GM21737 (cell line): ENCODE results near the gene DMD.
"Not testable (repeated sequence)": the region's sequence is repeated elsewhere in the genome, so short reads cannot be mapped to it uniquely, and the experiment has no call there.

Experiments
- ATAC-seq: cut with Tn5 transposase; IDR thresholded peaks from one replicate; pipeline ENCODE4 v1.9.1; 2021; ENCODE audit warnings: mild to moderate bottlenecking, moderate library complexity; ENCODE audit not compliant: unreplicated experiment

Gene DMD

DNA sequence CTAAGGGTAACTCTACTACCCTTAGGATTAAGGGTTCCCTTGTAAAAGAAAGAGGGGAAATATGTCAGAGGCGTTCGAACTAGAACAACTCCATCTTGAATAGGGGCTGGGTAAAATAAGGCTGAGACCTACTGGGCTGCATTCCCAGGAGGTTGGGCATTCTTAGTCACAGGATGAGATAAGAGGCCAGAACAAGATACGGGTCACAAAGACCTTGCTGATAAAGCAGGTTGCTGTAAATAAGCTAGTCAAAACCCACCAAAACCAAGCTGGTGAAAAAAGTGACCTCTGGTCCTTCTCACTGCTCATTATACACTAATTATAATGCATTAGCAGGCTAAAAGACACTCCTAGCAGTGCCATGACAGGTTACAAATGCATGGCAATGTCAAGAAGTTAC, 922.0 kb downstream of the DMD start:
- no peak for ATAC-seq

DNA sequence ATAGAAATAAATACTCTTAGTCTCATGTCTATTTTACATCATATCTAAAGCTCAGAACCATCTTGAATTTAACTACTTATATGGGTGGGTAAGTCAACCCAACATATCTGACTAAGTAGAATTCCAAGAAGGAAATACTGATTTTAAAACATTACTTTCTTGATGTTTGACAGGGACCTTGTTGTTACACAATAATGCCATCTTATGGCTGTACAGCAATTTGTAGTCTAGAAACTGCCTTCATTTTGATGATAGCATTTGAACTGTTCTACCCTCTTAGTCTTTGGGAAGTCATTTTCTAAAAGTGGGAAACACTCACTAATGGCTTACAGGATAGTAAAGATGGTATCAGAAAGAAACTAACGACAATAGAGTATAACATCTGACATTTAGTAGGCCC, 929.5 kb downstream of the DMD start:
- no peak for ATAC-seq

DNA sequence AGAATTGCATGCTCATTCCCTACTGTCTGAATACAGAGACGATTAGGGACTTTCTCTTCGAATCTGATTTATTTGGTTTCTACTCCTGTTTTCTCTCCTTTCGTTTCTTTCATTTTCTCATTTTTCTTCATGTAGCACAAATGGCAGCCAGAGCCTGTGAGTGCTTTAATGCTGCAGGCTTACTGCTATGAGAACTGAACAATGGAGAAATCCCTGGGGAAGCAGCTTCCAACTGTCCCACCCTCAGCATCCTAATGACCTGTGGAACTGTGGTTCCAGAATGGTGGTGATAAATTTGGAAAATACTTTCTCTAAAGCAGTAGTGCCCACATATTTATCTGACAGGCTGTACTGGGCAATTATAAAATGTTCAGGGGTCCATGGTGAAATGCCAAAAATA, 930.4 kb downstream of the DMD start:
- ATAC-seq: no peak

DNA sequence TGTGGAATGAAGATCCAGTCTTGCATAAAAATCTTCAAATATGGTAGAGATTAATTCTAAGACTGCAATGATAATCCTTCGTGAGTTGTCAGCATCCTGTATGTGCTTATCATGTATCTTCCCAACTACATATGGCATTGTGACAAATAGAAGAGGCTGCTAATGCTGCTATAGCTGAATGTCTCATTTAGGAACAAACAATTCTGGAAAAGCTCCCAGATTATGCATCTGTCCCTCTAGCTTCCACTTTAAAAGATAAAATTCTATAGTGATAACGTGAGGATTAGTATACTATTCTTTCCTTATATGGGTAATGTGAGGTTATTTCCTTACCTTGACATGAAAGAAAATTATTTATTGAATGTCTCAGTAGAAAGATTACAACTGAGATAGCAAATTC, 930.9 kb downstream of the DMD start:
- no peak for ATAC-seq

DNA sequence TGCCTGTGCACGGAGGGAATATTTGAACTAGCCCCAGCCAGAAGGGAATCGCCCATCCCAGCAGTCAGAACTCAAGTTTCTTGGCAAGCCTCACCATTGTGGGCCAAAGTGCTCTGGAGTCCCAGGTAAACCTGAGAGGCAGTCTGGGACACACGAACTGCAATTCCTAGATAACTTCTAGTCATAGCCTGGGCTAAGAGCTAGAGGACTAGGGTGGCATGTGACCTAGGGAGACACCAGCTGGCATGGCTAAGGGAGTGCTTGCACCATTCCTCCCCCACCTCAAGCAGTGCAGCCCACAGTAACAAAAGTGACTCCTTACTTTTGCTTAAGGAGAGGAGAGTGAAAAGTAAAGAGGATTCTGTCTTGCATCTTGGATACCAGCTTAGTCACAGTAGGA, 935.2 kb downstream of the DMD start:
- ATAC-seq: no peak

DNA sequence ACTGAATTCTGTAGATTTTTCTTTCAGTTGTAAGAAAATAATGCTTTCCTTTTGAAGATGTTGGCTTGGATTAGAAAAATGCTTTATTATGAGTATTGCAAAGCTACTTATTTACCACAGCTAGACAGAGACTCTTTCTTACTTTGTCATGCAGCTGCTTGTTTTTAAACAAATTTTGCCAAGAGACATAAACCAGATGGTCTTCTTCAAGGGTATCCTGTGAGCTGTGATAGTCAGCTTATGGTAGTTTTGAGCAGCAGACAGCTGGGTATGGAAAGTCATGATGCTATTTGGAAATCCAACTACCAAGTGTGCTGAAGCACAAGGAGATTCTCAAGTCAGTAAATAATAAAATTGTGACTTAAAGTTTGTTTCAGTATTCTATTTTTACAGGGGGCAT, 941.5 kb downstream of the DMD start:
- no peak for ATAC-seq

DNA sequence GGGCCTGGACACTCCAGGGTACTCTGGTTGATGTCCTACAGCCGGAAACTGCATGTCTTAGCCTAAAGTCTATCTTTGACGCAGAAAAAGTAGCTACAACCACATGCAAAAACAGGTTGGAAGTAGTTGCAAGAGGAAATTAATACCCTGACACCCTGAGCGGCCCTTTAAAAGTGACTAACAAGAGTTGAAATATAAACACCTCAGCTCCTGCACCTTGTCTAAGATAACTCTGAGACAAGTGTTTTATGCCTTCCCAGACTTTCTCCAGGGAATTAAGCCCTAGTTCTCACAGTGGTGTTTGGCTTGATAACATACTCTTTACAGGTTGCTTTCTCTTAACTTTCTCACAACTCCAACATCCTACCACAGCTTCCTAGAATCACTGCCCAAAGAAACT, 943.1 kb downstream of the DMD start:
- no peak for ATAC-seq

DNA sequence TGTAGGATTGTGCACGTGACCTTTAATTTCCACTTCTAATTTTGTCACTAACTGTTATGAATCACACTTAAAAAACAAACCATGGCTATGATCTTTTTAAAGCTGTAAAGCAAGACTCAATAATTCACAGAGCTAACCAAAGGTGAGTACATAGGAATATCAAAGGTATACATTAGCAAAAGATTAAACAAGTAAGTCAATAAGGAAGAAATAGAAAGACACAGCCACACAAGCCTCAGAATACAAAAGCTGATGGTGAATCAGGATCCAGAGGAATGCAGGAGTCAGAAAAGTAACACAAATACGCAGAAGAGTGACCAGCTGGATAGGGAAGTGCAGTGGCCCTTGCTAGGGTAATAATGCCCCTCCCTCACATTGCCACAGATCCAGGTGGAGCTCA, 943.6 kb downstream of the DMD start:
- ATAC-seq: no peak

DNA sequence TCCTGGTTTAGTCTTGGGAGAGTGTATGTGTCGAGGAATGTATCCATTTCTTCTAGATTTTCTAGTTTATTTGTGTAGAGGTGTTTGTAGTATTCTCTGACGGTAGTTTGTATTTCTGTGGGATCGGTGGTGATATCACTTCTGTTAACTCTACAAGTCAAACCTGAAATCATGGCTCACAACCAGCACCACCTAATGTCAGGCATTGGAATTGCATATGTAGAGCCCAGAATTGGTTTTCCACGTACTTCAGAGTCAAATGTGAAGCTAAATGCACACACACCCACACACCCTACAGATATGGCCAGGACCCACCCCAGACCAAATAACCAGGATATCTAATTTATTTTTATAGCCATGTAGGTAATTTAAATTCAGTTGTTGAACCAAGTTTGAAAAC, 964.7 kb downstream of the DMD start:
- ATAC-seq: not testable (repeated sequence)

DNA sequence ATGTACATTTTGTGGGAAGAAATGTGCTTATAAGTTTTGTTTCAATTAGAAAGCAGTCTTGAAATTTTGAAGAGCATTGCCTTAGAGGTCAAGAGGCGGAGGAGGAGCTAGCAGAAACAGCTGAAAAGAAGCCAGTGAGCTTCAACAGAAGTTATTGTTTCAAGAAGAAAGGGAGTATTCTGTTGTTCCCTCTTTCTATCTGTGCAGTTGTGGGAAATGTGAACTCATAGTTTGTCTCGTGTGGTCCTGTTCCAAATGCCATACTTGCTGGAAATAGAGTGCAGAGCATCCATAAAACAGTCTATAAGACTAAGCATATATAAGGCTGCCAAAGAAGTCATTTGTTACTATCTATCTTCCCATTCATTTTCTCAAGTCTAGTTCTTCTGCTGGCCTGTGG, 1015.7 kb downstream of the DMD start:
- ATAC-seq: no peak

DNA sequence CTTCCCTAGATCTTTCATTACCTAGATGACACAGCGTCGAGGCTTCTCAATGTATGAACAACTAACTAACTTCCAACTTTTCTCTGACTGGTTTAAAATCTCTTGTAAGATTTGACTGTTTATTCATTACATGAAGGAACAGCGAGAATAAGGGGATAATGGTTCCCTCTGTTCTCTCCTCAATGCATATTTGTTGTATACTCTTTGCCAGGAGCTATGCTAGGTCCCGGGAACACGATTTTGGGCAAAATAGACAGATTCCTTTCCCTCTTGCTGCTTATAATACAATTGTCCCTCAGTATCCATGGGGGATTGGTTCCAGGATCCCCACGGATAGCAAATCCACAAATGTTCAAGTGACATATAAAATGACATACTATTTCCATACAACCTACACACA, 1020.0 kb downstream of the DMD start:
- ATAC-seq: no peak

DNA sequence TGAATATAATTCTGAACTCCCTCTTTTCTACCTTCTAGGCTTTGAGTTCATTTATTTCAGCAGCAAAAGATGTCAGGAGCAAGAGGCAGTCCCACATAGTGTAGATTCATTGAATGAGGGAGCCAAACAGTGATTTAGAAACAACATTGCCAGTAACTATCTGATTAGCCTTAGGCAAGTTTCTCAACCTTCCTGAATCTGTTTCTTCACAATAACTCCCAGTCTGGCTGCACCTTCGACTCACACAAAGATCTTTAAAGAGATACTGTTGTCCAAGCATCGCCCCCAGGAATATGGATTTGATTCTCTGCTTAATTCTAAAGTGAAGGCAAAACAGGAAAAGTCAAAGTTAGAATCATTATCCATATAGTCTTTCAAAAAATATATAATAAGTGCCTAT, 1026.2 kb downstream of the DMD start:
- no peak for ATAC-seq

DNA sequence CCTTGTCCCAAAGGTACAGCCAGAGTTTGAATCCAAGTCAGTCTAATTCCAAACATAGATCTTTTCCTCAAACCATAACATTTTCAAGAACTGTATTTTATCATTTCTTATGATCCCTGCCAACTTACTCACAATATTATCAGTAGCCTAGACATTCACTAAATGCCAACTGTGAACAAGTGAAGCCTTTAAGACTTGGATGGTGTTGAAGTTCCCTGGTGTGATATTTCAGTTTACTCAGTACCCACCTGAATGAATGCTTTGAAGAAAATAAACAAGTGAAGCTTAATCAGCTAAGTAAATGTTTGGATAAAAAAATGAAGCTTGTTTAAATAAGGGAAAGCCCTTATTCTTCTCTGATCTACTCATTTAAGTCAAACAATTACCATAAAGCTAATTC, 1028.3 kb downstream of the DMD start:
- no peak for ATAC-seq

DNA sequence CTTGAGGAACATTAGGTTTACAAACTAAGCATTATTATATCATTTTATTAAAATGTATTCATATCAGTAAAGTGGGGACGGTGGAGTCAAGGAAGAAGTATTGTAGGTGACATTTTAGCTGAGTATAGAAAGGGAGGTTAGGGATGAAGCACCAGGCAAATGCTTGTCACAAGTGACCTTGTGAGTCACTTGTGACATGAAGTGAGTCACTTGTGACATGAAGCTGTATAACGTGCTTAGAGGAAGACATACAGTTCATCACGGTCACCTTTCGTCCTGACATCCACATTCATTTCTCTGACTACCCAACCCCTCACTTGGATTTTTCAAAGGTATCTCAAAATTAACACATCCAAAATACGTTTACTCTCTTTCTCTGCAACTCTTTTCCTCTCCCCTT, 1034.8 kb downstream of the DMD start:
- ATAC-seq: no peak

DNA sequence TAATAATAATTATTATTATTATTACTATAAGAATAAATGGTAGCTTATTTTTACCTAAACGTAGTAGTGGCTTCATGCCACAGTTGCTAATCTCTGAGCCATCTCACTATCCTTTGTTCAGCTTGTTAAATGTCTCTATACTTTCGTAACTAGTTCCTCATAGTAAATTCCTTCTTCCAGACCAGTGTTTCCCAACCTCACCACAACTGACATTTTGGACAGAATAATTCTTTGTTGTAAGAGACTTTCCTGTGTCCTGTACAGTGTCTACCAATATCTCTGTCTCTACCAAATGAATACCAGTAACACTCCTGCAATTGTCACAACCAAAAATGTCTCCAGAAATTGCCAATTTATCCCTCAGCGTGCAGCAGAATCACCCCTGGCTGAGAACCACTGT, 1040.9 kb downstream of the DMD start:
- no peak for ATAC-seq

DNA sequence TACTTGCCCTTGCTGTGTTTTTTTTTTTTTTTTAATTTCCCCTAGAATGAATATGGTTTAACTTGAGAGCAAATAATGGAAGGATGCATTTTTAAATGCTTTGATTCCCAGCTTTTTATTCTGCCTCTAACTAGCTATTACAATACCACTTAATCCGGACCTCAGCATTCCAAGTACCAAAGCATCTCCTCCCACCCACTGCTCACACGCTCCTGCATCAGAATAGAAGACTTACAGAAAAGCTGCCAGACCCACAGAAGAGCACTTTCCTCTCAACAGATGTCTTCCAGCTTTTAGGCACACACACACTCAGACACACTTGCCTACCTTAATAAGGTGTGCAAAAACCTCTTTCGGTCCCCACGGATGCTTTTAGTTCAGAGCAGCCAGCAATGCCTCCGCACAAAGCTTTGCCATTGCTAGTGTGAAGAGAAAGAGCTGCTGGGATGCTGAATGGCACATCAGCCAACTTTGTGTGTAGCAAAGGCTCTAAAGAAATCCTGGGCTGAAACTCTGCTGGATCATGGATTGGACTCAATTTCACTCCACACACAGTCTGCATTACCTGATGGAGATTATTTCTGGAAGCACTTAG, 1056.2 kb downstream of the DMD start:
- ATAC-seq: no peak

DNA sequence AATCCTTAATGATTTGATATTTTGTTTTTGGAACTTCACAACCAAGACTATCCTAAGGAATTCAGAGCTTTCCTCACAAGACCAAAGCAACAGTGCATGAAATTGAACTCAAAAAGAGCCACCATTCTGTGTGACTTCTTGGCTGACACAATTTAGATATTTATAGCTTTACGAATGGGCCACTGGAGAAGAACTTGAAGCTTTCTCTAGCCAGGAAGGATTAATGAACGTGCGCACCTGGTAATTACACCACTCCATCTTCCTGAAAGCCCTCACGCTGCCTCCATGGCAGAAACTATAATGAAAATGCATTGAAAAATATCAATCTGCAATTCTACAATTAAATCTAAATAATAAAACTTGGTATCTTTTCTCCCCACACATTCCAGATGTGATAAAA, 1057.8 kb downstream of the DMD start:
- ATAC-seq: no peak

DNA sequence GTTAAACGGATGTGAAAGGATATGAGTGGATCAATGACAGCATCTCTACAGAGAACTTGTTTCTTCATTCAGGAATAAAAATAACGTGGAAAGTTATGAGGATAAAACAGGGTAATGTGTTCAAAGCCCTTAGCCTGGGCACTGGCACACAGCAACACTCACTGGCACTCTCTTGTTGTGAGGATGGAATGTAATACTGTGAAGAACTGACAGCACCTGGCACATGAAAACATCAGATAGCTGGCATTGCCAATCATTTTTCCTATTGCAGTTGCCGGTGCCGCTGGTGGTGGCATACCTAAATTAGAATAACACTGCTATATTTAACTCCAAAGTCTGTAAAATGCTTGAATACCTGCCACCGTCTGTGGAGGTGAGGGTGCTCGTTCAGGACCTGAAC, 1061.2 kb downstream of the DMD start:
- ATAC-seq: no peak

DNA sequence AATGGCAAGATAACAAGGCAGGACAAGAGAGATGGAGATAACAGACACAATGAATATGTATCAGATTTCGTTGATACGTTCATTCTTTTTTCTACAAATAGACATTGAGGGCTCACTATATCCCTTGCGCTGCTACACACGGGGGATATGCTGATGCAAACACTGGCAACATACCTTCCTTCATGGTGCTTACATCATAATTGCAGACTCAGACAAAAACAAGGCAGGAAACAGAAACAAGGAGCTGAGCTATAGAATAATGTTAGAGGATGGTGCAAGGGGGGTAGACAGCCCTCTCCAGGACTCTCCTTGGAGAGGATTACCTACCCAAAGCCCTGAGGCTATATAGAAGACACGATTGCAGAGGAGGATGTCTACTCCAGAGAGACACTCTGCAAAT, 1069.5 kb downstream of the DMD start:
- no peak for ATAC-seq

DNA sequence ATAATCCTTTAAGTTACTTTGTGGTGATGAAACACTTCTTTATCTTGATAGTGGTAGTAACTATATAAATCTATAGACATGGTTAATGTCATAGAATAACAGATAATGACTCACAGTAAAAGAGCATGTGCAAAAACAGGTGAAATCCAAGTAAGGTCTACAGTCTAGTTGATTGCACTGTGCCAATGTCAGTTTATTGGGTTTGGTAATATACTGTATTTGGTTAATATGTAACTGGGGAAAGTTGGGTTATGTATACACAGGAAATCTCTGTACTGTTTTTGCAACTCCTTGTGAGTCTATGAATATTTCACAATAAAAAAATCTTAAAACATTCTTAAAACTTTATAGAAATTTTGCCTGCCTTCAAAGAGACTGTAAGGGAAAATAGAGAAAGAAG, 1071.9 kb downstream of the DMD start:
- no peak for ATAC-seq

DNA sequence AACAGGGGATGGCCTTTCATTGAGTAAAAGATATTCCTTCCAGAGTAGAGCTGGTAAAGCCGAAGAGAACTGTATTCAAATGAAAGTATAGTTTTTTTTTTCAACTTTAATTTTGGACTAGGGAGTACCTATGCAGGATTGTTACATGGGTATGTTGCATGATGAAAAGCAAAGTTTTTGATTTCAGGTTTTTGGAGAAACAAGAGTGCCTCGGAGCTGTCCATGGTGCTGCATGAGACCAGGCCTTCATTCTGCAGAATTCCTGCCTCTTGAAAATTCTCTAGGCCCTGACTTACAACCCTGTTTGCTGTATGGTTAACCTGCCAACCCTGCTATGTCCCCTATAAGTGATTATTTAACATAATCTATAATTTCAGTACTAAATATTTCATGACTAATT, 1073.8 kb downstream of the DMD start:
- no peak for ATAC-seq

DNA sequence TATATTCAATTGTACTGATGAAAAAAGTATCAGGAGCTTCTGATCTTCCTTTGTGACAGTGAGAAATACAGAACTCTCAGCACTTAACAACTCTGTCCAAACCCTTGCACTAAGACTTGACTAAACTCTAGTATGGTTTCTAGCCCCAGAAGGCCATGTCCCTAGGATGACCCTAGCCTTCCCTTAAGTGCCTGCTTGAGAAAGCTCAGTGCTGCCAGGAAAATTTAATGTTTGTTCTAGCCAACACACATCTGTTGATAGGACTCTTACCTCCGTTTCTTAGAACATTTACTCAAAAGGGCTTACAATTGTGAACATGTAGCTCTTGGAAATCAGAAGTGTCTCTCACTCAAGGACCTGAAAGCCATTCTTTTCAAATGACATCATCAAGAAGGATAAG, 1084.4 kb downstream of the DMD start:
- no peak for ATAC-seq

DNA sequence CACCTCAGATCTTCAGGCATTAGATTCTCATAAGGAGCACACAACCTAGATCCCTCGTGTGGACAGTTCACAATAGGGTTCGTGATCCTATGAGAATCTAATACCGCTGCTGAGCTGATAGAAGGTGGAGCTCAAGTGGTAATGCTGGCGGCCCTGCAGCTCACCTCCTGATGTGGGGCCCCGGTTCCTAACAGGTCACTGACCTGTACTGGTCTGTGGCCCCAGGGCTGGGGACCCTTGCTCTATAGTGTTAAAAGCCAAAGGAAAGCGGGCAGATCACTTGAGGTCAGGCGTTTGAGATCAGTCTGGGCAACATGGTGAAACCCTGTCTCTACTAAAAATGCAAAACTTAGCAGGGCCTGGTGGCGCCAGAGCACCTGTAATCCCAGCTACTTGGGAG, 1092.5 kb downstream of the DMD start:
- ATAC-seq: no peak

DNA sequence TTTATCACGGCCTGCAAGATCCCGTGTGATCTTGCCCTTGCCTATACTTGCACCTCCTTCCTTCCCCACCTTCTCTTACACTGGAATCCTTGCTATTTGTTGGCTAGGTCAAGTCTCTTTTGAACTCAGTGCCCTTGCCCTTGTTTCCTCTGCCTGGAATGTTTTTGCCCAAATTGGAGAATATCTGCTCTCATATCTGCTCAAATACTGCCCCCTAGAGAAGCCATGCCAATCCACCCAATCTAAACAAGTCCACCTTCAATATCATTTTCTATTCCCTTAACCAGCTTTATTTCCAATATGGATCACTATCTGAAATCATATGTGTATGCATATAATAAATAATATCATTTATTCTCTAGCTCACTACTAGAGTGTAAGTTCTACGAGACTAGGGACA, 1095.3 kb downstream of the DMD start:
- ATAC-seq: no peak
